ENCODE data around the gene IRF2.

- TF ChIP-seq CTCF (conservative IDR thresholded peaks at IDR 0.05): no peak
- TF ChIP-seq ZFX (IDR thresholded peaks at IDR 0.05): no peak
Measured at GRCh38 chr4:184463856-184464255, 10.5 kb downstream of the IRF2 start.

All from C4-2B (cell line).